GM19372 (cell line): Measurements from ENCODE around the gene SSBP3.

Source experiments
- ATAC-seq: cut with Tn5 transposase; IDR thresholded peaks from one replicate; pipeline ENCODE4 v1.9.1; 2021; ENCODE audit warnings: mild to moderate bottlenecking, low read depth, moderate library complexity; ENCODE audit not compliant: unreplicated experiment

Gene SSBP3

GRCh38 chr1:54273092-54273794 is 133.0 kb downstream of the SSBP3 start:
- ATAC-seq, result no peak

GRCh38 chr1:54272772-54273091 is 133.5 kb downstream of the SSBP3 start:
- ATAC-seq, result no peak

GRCh38 chr1:54272134-54272533 is 134.1 kb downstream of the SSBP3 start:
- no peak for ATAC-seq

GRCh38 chr1:54271341-54271740 is 134.9 kb downstream of the SSBP3 start:
- no peak for ATAC-seq

- ATAC-seq, result no peak
Observed at GRCh38 chr1:54270543-54270942, 135.7 kb downstream of the SSBP3 start.

- no peak for ATAC-seq
Observed at GRCh38 chr1:54268762-54269297, 137.4 kb downstream of the SSBP3 start.

GRCh38 chr1:54267815-54268761 is 138.1 kb downstream of the SSBP3 start:
- no peak for ATAC-seq

GRCh38 chr1:54266908-54267307 is 139.3 kb downstream of the SSBP3 start:
- no peak for ATAC-seq

GRCh38 chr1:54266195-54266594 is 140.0 kb downstream of the SSBP3 start:
- no peak for ATAC-seq

GRCh38 chr1:54265659-54266058 is 140.5 kb downstream of the SSBP3 start:
- no peak for ATAC-seq

GRCh38 chr1:54265126-54265525 is 141.1 kb downstream of the SSBP3 start:
- no peak for ATAC-seq

GRCh38 chr1:54263601-54264226 is 142.5 kb downstream of the SSBP3 start:
- no peak for ATAC-seq

- ATAC-seq, result no peak
Observed at GRCh38 chr1:54262244-54262643, 143.9 kb downstream of the SSBP3 start.

GRCh38 chr1:54260810-54261209 is 145.4 kb downstream of the SSBP3 start:
- ATAC-seq, result no peak

GRCh38 chr1:54259546-54260140 is 146.6 kb downstream of the SSBP3 start:
- no peak for ATAC-seq

- ATAC-seq, result no peak
Observed at GRCh38 chr1:54257876-54258275, 148.3 kb downstream of the SSBP3 start.

- no peak for ATAC-seq
Observed at GRCh38 chr1:54257346-54257620, 148.9 kb downstream of the SSBP3 start.

GRCh38 chr1:54256522-54257345 is 149.5 kb downstream of the SSBP3 start:
- no peak for ATAC-seq

GRCh38 chr1:54255026-54255702 is 151.0 kb downstream of the SSBP3 start:
- ATAC-seq, result no peak

GRCh38 chr1:54254055-54254454 is 152.1 kb downstream of the SSBP3 start:
- ATAC-seq, result no peak
